ENCODE measurements around the gene ZNF174.

ZNF174 gene

DNA sequence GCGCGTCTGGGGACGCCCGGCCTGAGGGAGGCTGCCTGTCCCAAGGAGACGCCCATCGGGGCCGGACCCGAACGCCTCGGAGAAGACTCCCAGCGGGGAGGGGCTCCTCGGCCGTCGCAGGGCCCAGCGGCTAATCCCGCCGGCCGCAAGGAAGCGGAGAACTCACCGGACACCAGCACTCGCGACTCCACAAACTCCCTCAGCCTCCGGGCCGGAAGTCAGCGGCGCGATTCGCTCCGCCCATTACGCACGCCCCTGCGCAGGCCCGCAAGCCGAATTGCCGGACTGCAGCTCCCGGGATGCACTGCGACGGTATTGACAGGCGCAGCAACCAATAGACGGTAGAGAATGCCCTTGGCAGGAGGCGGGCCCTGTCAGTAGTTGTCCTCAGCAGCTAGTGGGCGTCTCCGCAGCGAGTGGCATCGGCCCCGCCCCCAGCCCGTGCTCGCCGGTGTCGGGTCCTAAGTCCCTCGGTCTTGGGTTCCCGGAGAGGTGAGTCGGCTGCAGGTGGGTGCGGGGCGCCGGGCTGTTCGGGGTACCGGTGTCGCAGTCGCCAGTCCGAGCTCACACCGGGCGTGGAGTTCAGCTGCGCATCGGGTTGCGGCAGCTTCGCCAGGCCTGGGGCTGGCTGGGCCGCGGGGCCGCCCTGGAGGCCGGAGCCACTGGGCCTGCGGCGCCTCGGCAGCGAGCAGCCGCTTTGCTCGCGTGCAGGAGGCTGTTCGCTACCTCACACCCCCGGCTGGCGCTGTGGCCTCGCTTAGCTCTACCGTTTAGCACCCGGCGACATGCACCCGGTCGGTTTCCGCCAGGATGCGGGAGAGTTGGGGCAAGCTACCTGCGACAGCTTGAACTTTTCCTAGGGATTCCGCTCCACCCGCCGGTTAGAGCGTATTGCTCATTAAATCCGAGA is at the start of gene ZNF174, which contains the start of gene ZSCAN32:
Gene ZNF174, plus strand, starts transcription at position 437 of the 910 bp plus-strand sequence. CDS start 790 bp downstream, outside the sequence.
Gene ZSCAN32, minus strand, starts transcription at position 226 of the 910 bp plus-strand sequence. CDS start 3,447 bp downstream, outside the sequence.
- DNase-seq (ENCODE audit: low read depth, low spot score): peak; percentile 95

DNA sequence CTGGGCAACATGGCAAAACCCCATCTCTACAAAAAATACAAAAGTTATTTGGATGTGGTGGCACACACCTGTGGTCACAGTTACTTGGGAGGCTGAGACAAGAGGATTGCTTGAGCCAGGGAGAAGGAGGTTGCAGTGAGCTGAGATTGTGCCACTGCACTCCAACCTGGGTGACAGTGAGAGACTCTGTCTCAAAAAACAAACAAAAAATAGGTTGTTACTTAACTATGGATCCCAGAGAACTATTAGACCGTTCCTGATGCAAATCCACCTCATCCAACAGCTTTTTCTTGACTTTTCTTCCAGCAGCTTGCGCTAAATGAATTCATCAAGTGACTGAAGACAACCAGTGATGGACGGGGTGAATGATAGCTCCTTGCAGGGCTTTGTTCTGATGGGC is 45.4 kb upstream of the ZNF174 start, which contains the start of gene OR2C1:
Gene OR2C1, plus strand, starts transcription at position 301 of the 400 bp plus-strand sequence. Its CDS starts 52 bp downstream, at position 353.
- DNase-seq (ENCODE audit: low read depth, low spot score): no peak

DNA sequence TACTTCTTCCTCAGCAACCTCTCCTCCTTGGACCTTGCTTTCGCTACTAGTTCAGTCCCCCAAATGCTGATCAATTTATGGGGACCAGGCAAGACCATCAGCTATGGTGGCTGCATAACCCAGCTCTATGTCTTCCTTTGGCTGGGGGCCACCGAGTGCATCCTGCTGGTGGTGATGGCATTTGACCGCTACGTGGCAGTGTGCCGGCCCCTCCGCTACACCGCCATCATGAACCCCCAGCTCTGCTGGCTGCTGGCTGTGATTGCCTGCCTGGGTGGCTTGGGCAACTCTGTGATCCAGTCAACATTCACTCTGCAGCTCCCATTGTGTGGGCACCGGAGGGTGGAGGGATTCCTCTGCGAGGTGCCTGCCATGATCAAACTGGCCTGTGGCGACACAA is 44.9 kb upstream of the ZNF174 start:
- DNase-seq (ENCODE audit: low read depth, low spot score): no peak

DNA sequence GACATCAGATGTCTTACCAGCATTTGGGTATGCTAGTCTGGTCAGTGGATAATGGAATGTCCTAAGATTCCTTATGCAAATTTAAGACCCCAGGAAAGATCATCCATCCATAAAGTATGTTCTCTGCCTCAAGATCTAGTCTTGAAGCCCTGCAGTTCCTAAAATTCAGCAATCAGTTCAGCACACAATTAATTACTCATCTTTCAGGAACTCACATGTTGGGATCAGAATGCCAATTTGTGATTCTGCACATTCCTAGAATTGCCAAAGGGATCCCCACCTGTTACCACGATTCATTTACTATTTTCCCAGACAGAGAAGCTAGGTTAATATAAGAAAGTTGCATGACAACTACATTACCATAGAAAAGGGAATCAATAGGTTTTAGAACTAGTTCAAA is 42.1 kb upstream of the ZNF174 start:
- no peak for DNase-seq (ENCODE audit: low read depth, low spot score)

DNA sequence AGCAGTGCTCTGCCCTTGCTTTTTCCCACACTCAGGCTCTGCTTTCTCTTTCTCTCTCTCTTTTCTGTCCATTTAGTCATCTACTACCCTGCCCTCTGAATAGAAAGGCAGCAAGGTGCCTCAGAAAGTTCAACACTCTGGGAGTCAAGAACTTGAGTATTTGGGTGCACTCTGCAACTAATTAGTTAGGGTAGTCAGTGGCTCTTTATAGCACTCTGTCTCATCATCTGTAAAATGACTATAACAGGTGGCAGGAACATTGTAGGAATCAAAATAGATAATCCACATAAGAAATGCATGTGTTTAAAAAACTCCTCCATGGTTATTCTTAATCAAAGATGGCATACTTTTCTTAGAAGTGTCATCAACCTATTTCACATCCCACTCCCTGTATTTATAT is 38.1 kb upstream of the ZNF174 start:
- no peak for DNase-seq (ENCODE audit: low read depth, low spot score)

DNA sequence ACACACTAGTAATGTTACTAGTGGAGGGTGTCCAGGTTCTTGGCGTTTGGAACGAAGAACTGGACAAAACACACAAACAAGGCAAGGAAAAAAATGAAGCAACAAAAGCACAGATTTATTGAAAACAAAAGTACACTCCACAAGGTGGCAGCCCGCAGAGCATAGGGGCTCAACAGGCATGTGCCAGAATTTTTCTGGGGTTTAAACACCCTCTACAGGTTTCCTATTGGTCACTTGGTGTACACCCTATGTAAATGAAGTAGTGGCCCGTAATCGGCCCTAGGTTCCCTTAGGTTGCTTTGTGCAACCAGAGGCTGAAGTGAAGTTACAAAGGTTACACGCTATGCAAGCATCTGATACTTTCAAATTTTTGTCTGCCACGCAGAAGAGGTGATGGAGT is 37.2 kb upstream of the ZNF174 start:
- DNase-seq (ENCODE audit: low read depth, low spot score): no peak

DNA sequence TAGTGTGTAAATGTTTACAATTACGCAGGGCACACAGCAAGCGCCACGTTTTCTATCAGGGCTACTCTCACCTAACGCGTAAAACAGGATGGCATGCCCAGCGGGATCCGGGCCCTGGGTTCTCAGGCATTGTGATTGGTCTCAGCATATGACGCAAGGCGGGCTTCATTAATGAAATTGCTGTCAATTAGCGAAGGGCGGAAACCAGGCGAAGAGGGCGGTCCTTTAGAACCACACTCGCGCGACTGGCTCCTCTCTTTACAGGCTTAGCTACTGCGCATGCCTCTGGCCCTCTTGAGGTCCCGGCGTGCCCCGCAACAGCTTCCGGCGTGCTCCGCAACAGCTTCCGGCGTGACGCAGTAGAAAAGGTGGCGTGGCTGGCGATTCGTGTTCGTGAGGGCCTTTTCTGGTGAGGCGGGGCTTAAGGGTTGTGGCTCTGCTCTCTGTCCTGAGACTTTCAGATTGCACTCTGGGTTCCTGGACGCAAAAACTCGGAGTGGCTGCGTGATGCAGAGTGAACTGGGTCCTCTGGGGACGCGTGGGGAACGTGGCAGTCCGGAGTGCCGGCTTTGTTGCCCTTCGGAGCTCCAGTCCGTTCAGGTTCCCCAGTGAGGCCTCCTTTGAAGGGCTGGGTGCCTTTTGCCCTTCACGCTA is 36.1 kb upstream of the ZNF174 start:
- DNase-seq (ENCODE audit: low read depth, low spot score): no peak

DNA sequence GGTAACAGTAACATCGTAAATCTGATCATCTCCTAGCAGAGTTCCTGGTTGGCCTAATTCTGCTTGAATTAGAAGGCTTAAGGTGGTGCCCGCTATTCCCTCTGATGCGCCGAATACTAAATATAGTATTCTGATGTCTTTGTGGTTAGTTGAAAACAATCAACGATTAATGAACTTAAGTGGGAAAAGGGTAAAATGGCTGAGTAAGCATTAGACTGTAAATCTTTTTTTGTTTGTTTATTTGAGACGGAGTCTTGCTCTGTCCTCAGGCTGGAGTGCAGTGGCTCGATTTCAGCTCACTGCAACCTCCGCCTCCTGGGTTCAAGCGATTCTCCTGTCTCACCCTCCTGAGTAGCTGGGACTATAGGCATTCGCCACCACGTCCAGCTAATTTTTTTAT is 31.9 kb upstream of the ZNF174 start:
- no peak for DNase-seq (ENCODE audit: low read depth, low spot score)

DNA sequence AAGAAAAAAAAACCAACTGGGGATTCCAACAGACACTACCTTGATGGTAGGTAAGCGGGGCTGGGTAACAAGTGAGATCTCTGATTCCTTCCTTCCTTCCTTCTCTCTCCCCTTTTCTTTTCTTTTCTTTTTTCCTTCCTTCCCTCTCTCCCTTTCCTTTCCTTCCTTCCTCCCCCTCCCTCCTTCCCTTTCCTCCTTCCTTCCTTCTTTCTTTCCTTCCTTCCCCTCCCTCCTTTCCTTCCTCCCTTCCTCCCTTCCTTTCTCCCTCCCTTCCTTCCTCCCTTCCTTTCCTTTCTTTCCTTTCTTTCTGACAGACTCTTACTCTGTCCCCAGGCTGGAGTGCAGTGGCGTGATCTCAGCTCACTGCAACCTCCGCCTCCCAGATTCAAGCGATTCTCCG is 25.3 kb upstream of the ZNF174 start:
- no peak for DNase-seq (ENCODE audit: low read depth, low spot score)

DNA sequence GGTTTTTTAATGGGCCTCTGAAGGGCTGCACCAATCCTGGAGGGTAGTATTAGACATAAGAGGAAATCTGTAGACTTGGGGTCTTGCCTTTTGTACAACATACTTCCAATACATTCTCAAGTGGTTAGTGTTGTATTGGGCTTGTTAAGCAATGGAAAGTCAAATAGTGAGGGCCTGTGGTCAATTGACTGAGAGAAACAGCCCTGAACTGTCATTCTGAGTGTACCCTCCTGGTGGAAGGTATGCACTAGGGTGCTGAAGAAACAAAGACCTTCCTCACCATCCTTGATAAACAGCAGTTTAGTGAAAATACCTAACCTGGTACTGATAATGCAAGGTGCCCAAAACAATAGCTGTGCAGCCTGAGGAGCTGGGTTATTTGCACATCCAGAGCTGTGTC is 23.1 kb upstream of the ZNF174 start:
- DNase-seq (ENCODE audit: low read depth, low spot score): no peak

DNA sequence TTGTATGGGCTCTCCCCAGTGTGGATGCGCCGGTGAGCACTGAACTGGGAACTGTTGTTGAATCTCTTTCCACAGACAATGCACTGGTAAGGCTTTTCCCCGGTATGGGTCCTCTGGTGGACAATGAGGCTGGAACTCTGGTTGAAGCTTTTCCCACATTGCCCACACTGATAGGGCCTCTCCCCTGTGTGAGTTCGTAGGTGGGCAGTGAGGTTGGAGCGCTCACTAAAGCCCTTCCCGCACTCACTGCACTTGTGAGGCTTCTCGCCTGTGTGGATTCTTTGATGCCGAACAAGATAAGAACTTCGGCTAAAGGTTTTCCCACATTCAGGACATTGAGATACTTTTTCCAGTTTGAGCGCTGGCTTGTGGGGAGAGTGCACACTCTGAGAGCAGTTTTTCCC is 18.0 kb upstream of the ZNF174 start:
- DNase-seq (ENCODE audit: low read depth, low spot score): no peak

DNA sequence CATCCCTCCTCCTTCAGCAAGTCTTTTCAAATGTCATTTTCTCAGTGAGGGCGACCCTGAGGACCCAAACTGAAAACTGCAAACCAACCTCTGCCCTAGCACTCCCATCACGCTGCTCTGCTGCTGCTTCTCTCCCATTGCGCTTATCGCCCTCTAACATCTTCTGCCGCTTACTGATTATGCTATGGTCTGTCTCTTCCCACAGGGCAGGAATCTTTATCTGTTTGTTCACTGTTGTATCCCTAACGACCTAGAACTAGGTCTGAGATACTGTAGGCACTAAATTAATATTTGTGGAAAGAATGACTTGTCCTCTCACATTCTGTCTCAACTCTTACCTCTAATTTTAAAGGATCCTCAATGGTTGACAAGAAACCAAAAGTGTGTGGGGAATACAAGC is 12.7 kb upstream of the ZNF174 start:
- DNase-seq (ENCODE audit: low read depth, low spot score): no peak

DNA sequence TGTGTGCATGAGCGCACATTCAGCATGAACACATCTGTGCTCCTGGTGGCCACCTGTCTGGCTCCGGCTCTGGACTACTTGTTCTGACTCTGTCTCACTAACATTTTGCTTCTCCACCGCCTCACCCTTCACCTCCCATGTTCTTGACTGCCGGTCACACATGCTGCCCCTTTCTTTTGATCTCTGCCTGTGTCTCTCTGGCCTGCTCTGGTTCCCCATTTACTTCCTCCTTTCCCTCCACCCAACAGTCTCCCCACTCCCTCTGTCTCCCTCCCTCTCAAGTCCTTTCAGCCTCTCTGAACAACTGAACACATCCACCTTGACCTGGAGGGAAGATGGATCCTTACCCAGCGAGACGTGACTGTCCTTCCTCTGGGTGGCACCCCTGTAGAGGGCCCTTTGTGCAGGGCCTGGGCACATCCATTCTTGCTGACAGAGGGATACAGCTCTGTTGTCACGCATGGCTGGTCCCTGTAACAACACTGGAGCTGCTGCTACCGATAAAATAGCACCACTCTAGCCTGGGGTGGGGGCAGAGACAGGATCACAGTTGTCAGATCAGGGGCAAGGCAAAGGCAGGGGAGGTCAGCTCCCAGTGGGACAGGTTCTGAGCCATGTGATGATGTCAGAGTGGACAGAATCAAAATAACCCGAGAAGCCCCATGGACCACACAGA is 11.2 kb upstream of the ZNF174 start:
- DNase-seq (ENCODE audit: low read depth, low spot score): no peak

DNA sequence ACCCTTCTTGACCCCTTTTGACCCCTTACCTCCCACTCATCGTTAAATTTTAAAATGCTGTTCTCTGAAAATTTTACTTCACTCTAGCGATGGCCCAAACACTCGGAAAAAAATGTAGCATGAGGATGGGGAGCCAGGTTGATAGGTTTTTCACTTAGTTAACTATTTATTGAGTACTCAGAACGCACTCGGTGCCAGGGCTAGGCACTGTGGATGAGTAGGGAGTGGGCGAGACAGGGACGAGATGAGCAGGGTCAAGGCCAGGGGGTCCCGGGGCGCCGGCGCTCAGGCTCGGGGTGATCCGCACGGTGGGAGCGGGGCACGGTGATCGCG is 603 bp upstream of the ZNF174 start:
- no peak for DNase-seq (ENCODE audit: low read depth, low spot score)

DNA sequence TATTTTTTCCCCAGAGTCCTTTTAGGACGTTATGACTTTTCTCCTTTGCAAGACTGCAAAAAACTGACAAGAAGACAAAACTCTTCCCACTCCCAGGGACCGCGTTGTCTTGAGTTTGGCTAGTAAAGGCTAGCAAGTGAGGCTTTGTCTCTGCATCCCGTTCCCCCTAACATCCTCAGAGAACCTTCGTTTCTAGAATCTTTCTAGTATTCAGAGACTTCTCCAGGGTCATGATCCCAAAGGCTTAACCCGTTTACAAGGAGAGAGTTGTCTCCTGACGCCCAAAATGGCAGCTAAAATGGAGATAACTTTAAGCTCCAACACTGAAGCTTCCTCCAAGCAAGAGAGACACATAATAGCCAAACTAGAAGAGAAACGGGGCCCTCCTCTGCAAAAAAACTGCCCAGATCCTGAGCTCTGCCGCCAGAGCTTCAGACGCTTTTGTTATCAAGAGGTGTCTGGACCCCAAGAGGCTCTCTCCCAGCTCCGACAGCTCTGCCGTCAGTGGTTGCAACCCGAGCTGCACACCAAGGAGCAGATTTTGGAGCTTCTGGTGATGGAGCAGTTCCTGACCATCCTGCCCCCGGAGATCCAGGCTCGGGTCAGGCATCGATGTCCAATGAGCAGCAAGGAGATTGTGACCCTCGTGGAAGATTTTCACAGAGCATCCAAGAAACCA is 843 bp downstream of the ZNF174 start:
- no peak for DNase-seq (ENCODE audit: low read depth, low spot score)

DNA sequence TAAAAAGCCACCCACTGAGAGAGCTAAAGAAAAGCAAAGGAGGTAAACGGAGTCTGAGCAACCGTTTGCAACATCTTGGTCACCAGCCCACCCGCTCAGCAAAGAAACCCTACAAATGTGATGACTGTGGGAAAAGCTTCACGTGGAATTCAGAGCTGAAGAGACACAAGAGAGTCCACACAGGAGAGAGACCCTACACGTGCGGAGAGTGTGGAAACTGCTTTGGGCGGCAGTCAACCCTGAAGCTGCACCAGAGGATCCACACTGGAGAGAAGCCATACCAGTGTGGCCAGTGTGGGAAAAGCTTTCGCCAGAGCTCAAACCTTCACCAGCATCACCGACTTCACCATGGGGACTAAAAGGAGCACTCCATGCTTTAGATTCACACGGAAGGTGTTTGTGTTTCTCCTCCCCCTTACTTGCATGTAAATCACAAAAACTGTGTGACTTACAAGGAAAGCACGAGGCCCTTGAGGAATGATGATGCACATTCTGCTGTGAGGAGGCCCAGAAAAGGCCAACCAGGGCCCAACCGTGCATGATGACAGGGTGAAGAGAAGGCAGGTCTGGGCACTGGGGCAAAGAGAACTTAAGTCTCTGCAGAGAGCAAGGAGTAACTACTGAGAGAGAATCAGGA is 7.7 kb downstream of the ZNF174 start:
- no peak for DNase-seq (ENCODE audit: low read depth, low spot score)

DNA sequence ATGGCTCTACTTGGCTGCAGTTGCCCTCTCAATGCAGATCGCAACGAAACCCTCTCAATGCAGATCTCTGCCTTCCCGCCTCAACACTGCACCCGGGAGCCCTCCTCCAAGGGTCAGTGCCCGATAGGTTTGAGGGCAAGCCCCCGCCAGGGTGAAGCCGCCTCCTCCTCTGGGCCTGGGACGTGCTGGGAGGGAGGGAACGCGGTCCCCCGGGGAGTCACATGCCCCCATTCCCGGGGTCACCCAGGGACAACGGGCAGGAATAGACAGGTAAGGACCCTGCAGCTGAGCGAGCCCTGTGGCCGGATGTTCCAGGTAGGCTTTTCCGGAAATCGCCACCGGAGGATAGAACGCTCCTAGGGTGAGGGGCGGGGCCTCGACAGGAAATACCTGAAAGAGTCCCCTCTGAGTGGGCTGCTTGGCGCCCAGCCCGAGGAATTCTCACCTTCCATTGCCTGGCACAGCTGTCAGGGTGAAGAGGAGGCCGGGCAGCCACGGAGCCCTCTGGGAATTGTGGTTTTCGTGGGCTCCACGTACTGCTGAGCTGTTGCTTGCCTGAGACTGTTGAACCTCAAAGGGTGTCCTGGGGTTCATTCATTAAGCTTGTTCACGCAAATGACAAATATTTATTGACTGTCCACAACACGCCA is 12.8 kb downstream of the ZNF174 start:
- DNase-seq (ENCODE audit: low read depth, low spot score): no peak

DNA sequence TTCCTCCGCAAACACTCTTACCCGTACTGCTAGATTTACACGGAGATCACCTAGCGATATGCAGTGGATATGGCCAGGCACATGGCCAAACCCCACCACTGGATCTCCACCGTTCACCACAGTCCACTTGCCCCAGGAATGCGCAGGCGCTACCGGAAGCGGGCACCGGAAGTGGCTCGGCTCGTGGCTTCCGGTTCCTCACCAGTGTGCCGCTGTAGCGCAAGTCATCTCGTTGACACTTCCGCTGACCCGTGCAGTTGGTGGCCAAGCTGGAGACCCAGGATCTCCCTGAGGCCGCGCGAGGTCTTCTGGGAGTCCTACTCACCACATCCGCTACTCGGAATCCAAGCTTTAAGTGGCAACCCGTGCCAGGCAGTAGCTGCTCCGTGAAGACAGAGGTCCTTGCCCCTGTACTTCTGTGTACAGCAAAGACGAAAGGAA is 30.8 kb downstream of the ZNF174 start:
- no peak for DNase-seq (ENCODE audit: low read depth, low spot score)

DNA sequence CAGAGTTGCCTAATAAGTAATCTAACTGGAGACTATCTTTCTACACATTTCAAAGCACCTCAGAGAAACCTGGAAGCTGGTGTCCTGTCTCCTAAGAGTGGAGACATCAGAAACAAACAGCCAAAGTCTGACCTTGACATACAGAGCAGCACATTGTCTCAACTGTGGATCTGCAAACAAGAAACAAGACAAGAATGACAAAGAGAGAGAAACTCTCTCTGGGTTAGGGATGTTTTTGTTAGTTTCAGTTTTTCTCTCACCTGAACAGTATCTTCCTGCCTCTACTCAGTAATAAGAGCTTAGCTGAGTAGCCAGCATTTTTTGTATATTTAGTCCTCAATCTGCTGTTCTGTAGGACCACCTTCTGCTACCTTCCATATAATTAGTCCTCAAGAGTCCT is 33.4 kb downstream of the ZNF174 start:
- no peak for DNase-seq (ENCODE audit: low read depth, low spot score)

DNA sequence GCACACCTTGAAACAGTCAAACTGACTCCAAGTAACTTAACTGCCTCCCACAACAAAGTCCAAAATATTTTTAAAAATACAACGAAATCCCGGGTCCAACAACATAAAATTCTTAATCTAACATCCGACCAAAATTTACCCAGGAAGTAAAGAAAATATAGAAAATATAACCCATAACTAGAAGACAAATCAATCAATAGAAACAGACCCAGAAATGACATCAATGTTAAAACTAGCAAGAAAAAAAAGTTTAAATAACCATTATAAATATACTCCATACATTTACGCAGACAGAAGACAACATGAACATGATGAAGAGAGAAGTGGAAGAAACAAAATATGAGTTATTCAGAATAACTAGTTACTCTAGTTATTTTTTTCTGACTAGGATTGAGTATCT is 38.6 kb downstream of the ZNF174 start:
- DNase-seq (ENCODE audit: low read depth, low spot score): no peak
